ENCODE results near the gene SCYGR1.
A peak's percentile ranks its signal among the peaks of the same experiment; 100 is the strongest.

Gene SCYGR1

DNA sequence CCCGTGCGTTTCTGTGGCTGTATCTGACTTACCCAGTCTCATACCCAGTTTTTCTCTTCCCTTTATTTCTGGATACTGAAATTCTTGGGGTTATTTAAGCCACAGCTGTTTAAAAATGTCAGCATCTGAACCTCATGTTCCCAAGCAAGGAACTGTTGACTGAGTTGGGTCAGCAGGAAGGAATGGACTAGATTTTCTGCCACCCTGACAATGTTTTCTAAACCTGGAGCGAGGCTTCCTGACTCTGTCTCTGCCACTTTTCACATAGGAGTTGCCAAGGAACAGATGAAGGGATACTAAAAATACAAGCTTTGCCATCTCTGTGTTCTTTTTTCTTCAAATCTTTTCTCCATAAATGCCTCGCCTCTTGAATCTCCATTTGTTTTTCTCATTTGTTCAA, 29.0 kb upstream of the SCYGR1 start:
- H3K4me3 ChIP-seq (ENCODE audit: low read length, poor library complexity, severe bottlenecking): no peak overlapping the region
- H3K9me2 ChIP-seq (replicated peaks; ENCODE audit: low read depth, low read length): no peaks in the 10 kb centered on the region
- H3K79me2 ChIP-seq (ENCODE audit: insufficient read depth, low read length): no peaks in the 10 kb centered on the region
- H3K4me2 ChIP-seq (ENCODE audit: low read depth, low read length, poor library complexity, severe bottlenecking): no peak overlapping the region
- H3K9ac ChIP-seq (ENCODE audit: low read depth, low read length, poor library complexity, severe bottlenecking): no peak overlapping the region
- H3K9me3 ChIP-seq (ENCODE audit: insufficient read depth, low read depth, low read length): no peaks in the 10 kb centered on the region
- H2AFZ ChIP-seq (ENCODE audit: low read length): no peak overlapping the region; the same call in 1 of the 2 replicates
- H3K27me3 ChIP-seq (ENCODE audit: insufficient read depth, low read length, poor library complexity, severe bottlenecking): no peaks in the 10 kb centered on the region
- H3F3A ChIP-seq (ENCODE audit: low read depth): no peaks in the 10 kb centered on the region
- H4K20me1 ChIP-seq (ENCODE audit: insufficient read depth, low read length, poor library complexity, severe bottlenecking): no peaks in the 10 kb centered on the region
- H3K4me1 ChIP-seq (ENCODE audit: insufficient read depth, low read length, poor library complexity, severe bottlenecking): peaks cover 16% of the 10 kb centered on the region
- TF ChIP-seq EZH2phosphoT487 (IDR thresholded peaks at IDR 0.05; ENCODE audit: borderline replicate concordance): no peak
- TF ChIP-seq, protein P1, sequence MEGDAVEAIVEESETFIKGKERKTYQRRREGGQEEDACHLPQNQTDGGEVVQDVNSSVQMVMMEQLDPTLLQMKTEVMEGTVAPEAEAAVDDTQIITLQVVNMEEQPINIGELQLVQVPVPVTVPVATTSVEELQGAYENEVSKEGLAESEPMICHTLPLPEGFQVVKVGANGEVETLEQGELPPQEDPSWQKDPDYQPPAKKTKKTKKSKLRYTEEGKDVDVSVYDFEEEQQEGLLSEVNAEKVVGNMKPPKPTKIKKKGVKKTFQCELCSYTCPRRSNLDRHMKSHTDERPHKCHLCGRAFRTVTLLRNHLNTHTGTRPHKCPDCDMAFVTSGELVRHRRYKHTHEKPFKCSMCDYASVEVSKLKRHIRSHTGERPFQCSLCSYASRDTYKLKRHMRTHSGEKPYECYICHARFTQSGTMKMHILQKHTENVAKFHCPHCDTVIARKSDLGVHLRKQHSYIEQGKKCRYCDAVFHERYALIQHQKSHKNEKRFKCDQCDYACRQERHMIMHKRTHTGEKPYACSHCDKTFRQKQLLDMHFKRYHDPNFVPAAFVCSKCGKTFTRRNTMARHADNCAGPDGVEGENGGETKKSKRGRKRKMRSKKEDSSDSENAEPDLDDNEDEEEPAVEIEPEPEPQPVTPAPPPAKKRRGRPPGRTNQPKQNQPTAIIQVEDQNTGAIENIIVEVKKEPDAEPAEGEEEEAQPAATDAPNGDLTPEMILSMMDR (conservative IDR thresholded peaks at IDR 0.05; ENCODE audit: low read length): no peak
- no peaks in the 10 kb centered on the region for H3K36me3 ChIP-seq (ENCODE audit: insufficient read depth, low read length)

DNA sequence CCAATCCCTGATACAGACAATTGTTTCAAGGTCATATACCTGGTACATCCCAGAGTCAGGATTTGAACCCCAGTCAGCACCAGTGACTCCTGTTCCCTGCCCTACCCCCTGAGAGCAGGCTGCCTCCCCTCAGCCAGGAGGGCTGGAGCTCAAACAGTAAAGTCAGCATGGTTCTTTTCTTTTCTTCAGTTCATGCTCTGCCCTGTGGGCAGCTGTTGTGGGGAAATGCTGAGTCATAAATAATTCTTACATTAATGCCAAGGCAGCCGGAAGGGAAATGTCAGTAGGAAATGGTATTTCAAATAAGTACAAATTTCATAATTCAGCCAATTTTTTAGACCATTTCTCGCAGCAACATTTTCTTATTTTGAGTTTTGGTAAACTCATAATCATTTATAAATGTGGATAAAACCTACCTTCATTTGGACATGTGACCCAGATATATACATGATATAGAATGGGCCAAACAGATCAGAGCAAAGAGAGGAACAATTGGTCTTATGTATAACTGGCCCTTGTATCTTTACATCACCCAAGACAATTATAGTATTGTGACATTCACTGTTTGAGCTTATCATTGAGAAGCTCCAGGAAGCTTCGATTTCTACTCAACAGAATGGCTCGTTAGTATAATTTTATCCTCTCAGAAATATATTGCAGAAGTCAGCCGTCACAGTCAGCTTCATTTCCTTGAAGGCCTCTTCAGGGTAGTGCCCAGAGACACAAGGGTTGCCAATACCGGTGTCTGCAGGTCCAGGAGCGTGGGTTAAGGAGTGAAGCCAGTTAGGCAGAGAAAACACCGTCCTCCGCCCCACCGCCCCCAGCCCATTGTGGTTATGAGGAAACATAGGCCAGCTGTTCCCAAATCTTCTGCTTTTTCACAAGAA, 28.0 kb upstream of the SCYGR1 start:
- Histone ChIP-seq H3K4me2 (ENCODE audit: low read depth, low read length, poor library complexity, severe bottlenecking) (no peak overlapping the region), H3K36me3 (ENCODE audit: insufficient read depth, low read length) (no peaks in the 10 kb centered on the region), H2AFZ (ENCODE audit: low read length) (no peak overlapping the region), H3K9me2 (replicated peaks; ENCODE audit: low read depth, low read length) (no peaks in the 10 kb centered on the region), H4K20me1 (ENCODE audit: insufficient read depth, low read length, poor library complexity, severe bottlenecking) (no peaks in the 10 kb centered on the region), H3K9me3 (ENCODE audit: insufficient read depth, low read depth, low read length) (no peaks in the 10 kb centered on the region), H3K4me3 (ENCODE audit: low read length, poor library complexity, severe bottlenecking) (no peak overlapping the region), H3F3A (ENCODE audit: low read depth) (no peaks in the 10 kb centered on the region), H3K9ac (ENCODE audit: low read depth, low read length, poor library complexity, severe bottlenecking) (no peak overlapping the region), H3K79me2 (ENCODE audit: insufficient read depth, low read length) (no peaks in the 10 kb centered on the region), H3K4me1 (ENCODE audit: insufficient read depth, low read length, poor library complexity, severe bottlenecking) (peaks cover 16% of the 10 kb centered on the region), H3K27me3 (ENCODE audit: insufficient read depth, low read length, poor library complexity, severe bottlenecking) (no peaks in the 10 kb centered on the region)
- TF ChIP-seq, protein P1 (conservative IDR thresholded peaks at IDR 0.05; ENCODE audit: low read length): no peak
- no peak for TF ChIP-seq EZH2phosphoT487 (IDR thresholded peaks at IDR 0.05; ENCODE audit: borderline replicate concordance)

GRCh38 chr2:227414846-227415245, 27.1 kb upstream of the SCYGR1 start:
- Histone ChIP-seq H3K36me3 (ENCODE audit: insufficient read depth, low read length) (no peaks in the 10 kb centered on the region), H2AFZ (ENCODE audit: low read length) (peak overlapping the region; percentile 59), H3F3A (ENCODE audit: low read depth) (no peaks in the 10 kb centered on the region), H3K4me1 (ENCODE audit: insufficient read depth, low read length, poor library complexity, severe bottlenecking) (peaks cover 16% of the 10 kb centered on the region), H4K20me1 (ENCODE audit: insufficient read depth, low read length, poor library complexity, severe bottlenecking) (no peaks in the 10 kb centered on the region), H3K4me2 (ENCODE audit: low read depth, low read length, poor library complexity, severe bottlenecking) (no peak overlapping the region), H3K9me2 (replicated peaks; ENCODE audit: low read depth, low read length) (no peaks in the 10 kb centered on the region), H3K9me3 (ENCODE audit: insufficient read depth, low read depth, low read length) (no peaks in the 10 kb centered on the region), H3K9ac (ENCODE audit: low read depth, low read length, poor library complexity, severe bottlenecking) (no peak overlapping the region), H3K4me3 (ENCODE audit: low read length, poor library complexity, severe bottlenecking) (no peak overlapping the region), H3K79me2 (ENCODE audit: insufficient read depth, low read length) (no peaks in the 10 kb centered on the region), H3K27me3 (ENCODE audit: insufficient read depth, low read length, poor library complexity, severe bottlenecking) (no peaks in the 10 kb centered on the region)
- TF ChIP-seq EZH2phosphoT487 (IDR thresholded peaks at IDR 0.05; ENCODE audit: borderline replicate concordance): no peak
- TF ChIP-seq, protein P1 (conservative IDR thresholded peaks at IDR 0.05; ENCODE audit: low read length): no peak

All from Loucy (cell line).